Measurements from ENCODE around the gene C2orf66. TPM values are rescaled to one million over a fixed set of nuclear protein-coding genes. Genes with fewer than 3 reads are reported as not detected.

C2orf66 gene
- total and polyA plus RNA-seq, 11 donors, result 0.11 to 0.16 TPM; not detected in 9

- no peak for DNase-seq
- 91 to 95% (median 93%) methylated on average over 2 of the region's 2 CpGs for WGBS, 4 donors
- Histone ChIP-seq H3K4me1 (peaks cover 0 to 22% (median 13%) of the 10 kb centered on the region in 12 donors), H3K4me3 (no peak overlapping the region), H3K27me3 (no peaks in the 10 kb centered on the region), H3K9me3 (no peaks in the 10 kb centered on the region), H3K36me3 (peaks cover 0 to 6% (median 3%) of the 10 kb centered on the region in 9 donors), H3K27ac (no peak overlapping the region)
- intact Hi-C loops (cut with DNase I), result no loop called here
- ATAC-seq, result no peak
- TF ChIP-seq CTCF (IDR thresholded peaks at IDR 0.05) (no peak), POLR2A (IDR thresholded peaks at IDR 0.05) (no peak)
Measured at GRCh38 chr2:196802401-196802800, 6.8 kb downstream of the C2orf66 start.

- ATAC-seq, result no peak
- Histone ChIP-seq H3K27ac (no peak overlapping the region), H3K36me3 (peaks cover 0 to 12% (median 9%) of the 10 kb centered on the region in 9 donors), H3K4me1 (peaks cover 0 to 29% (median 14%) of the 10 kb centered on the region in 12 donors), H3K4me3 (no peak overlapping the region), H3K9me3 (no peaks in the 10 kb centered on the region), H3K27me3 (no peaks in the 10 kb centered on the region)
- WGBS, 4 donors, result 30 to 45% (median 38%) methylated on average over 2 of the region's 2 CpGs
- no peak for DNase-seq
- intact Hi-C loops (cut with DNase I), result no loop called here
- TF ChIP-seq POLR2A (IDR thresholded peaks at IDR 0.05), result no peak
Measured at GRCh38 chr2:196801674-196802261, 7.4 kb downstream of the C2orf66 start.

- intact Hi-C loops (cut with DNase I), result no loop called here
- DNase-seq (no peak), ATAC-seq (peak in 1 of 4 donors; percentile 4)
- no peaks in the 10 kb centered on the region for H3K9me3 ChIP-seq
- H3K27me3 ChIP-seq, result no peaks in the 10 kb centered on the region
- peak overlapping the region; percentile 55 to 91 (median 78) for H3K4me3 ChIP-seq
- H3K36me3 ChIP-seq, result peaks cover 0 to 39% (median 31%) of the 10 kb centered on the region in 9 donors
- TF ChIP-seq POLR2A (IDR thresholded peaks at IDR 0.05) (no peak), CTCF (IDR thresholded peaks at IDR 0.05) (no peak)
- 5 to 7% (median 7%) methylated on average over 10 of the region's 10 CpGs for WGBS, 4 donors
- peak overlapping the region in 11 of 12 donors; percentile 60 to 88 (median 80) for H3K27ac ChIP-seq
- H3K4me1 ChIP-seq, result peaks cover 0 to 30% (median 14%) of the 10 kb centered on the region in 12 donors
Measured at GRCh38 chr2:196798980-196799379, 10.2 kb downstream of the C2orf66 start.

- intact Hi-C loops (cut with DNase I), result no loop called here
- 93 to 96% (median 94%) methylated on average over 3 of the region's 3 CpGs for WGBS, 4 donors
- Histone ChIP-seq H3K4me1 (peaks cover 0 to 15% (median 5%) of the 10 kb centered on the region in 12 donors), H3K9me3 (no peaks in the 10 kb centered on the region), H3K36me3 (peaks cover 3 to 100% (median 87%) of the 10 kb centered on the region in 9 donors), H3K27ac (no peak overlapping the region), H3K4me3 (no peak overlapping the region), H3K27me3 (no peaks in the 10 kb centered on the region)
- ATAC-seq (no peak), DNase-seq (no peak)
- TF ChIP-seq POLR2A (IDR thresholded peaks at IDR 0.05), result no peak
- no peak for TF ChIP-seq CTCF (IDR thresholded peaks at IDR 0.05)
Measured at GRCh38 chr2:196792865-196793264, 16.3 kb downstream of the C2orf66 start.
